Stimulated activated CD4-positive, alpha-beta T cell treated with anti-CD3 and anti-CD28 coated beads, Interleukin-4, amount 100 ng/mL, for 24 hours (primary cell): Measurements from ENCODE around the gene NRBF2.

Source experiments
- DNase-seq: peaks from one replicate; pipeline ENCODE4 v3.0.0-alpha.2; 2020

The NRBF2 gene

GRCh38 chr10:63165249-63165648 is 32.1 kb downstream of the NRBF2 start:
- no peak for DNase-seq

- DNase-seq: peak; percentile 33
Observed at GRCh38 chr10:63166742-63167258, 33.7 kb downstream of the NRBF2 start.

- no peak for DNase-seq
Observed at GRCh38 chr10:63168821-63169462, 35.8 kb downstream of the NRBF2 start.

GRCh38 chr10:63169624-63170023 is 36.5 kb downstream of the NRBF2 start:
- no peak for DNase-seq

GRCh38 chr10:63171255-63171855 is 38.2 kb downstream of the NRBF2 start:
- no peak for DNase-seq

GRCh38 chr10:63171926-63172325 is 38.8 kb downstream of the NRBF2 start:
- no peak for DNase-seq

- no peak for DNase-seq
Observed at GRCh38 chr10:63173468-63174232, 40.5 kb downstream of the NRBF2 start.

- no peak for DNase-seq
Observed at GRCh38 chr10:63175534-63175933, 42.4 kb downstream of the NRBF2 start.

GRCh38 chr10:63192826-63193225 is 59.7 kb downstream of the NRBF2 start:
- no peak for DNase-seq

- DNase-seq: no peak
Observed at GRCh38 chr10:63197344-63198092, 64.4 kb downstream of the NRBF2 start.

- no peak for DNase-seq
Observed at GRCh38 chr10:63199716-63200115, 66.6 kb downstream of the NRBF2 start.

GRCh38 chr10:63200431-63200830 is 67.3 kb downstream of the NRBF2 start:
- DNase-seq: no peak

GRCh38 chr10:63201118-63201517 is 68.0 kb downstream of the NRBF2 start:
- no peak for DNase-seq
